Parathyroid adenoma (tissue), 2 donors: ENCODE data around the gene ZBTB1.

Source experiments
- H2AFZ ChIP-seq: fragments of 300-600 bp; sonication (generic); one replicate; pipeline ENCODE4 v1.7.0; 2017; ENCODE audit warnings: antibody characterized with exemption, mild to moderate bottlenecking
- H3K27ac ChIP-seq: fragments of 300-600 bp; sonication (generic); one replicate; pipeline ENCODE4 v1.7.0; 2017
- H3K27me3 ChIP-seq: fragments of 300-600 bp; sonication (generic); one replicate; pipeline ENCODE4 v1.7.0; 2017; ENCODE audit warnings: low read length; ENCODE audit not compliant: control insufficient read depth, insufficient read depth
- H3K36me3 ChIP-seq: fragments of 300-600 bp; sonication (generic); one replicate; pipeline ENCODE4 v1.7.0; 2017; ENCODE audit warnings: low read length; ENCODE audit not compliant: control insufficient read depth, insufficient read depth
- H3K4me1 ChIP-seq: fragments of 300-600 bp; sonication (generic); one replicate; pipeline ENCODE4 v1.7.0; 2017; ENCODE audit warnings: control low read depth
- H3K4me2 ChIP-seq: fragments of 300-600 bp; sonication (generic); one replicate; pipeline ENCODE4 v1.7.0; 2017; ENCODE audit warnings: low read length
- H3K4me3 ChIP-seq: fragments of 300-600 bp; sonication (generic); one replicate; pipeline ENCODE4 v1.7.0; 2017; ENCODE audit warnings: low read depth, low read length
- H3K79me2 ChIP-seq: fragments of 300-600 bp; sonication (generic); one replicate; pipeline ENCODE4 v1.7.0; 2017; ENCODE audit warnings: control low read depth
- H3K9ac ChIP-seq: fragments of 300-600 bp; sonication (generic); one replicate; pipeline ENCODE4 v1.7.0; 2017; ENCODE audit warnings: mild to moderate bottlenecking
- H3K9me3 ChIP-seq: fragments of 300-600 bp; sonication (generic); one replicate; pipeline ENCODE4 v1.7.0; 2017; ENCODE audit warnings: low read length; ENCODE audit not compliant: control insufficient read depth
- CTCF ChIP-seq: fragments of 300-600 bp; sonication (generic); IDR thresholded peaks from one replicate; pipeline ENCODE4 v1.7.0; 2017; ENCODE audit warnings: antibody characterized with exemption, mild to moderate bottlenecking
- donor health status: primary hyperparathyroidism.

Gene ZBTB1

GRCh38 chr14:64518229-64518628 lies 13.7 kb downstream of the ZBTB1 start:
- Histone ChIP-seq H3K9ac (no peak overlapping the region), H3K79me2 (peaks cover 20% of the 10 kb centered on the region), H3K27me3 (no peaks in the 10 kb centered on the region), H3K27ac (peak overlapping the region; percentile 52), H2AFZ (no peak overlapping the region), H3K9me3 (no peaks in the 10 kb centered on the region), H3K4me2 (peak overlapping the region; percentile 15), H3K4me3 (peak overlapping the region; percentile 2), H3K36me3 (no peaks in the 10 kb centered on the region), H3K4me1 (peaks cover 7% of the 10 kb centered on the region)
- no peak for TF ChIP-seq CTCF

GRCh38 chr14:64520699-64521098 lies 16.1 kb downstream of the ZBTB1 start:
- H3K79me2 ChIP-seq, result peaks cover 17% of the 10 kb centered on the region
- H3K27me3 ChIP-seq, result no peaks in the 10 kb centered on the region
- H2AFZ ChIP-seq, result no peak overlapping the region
- no peak for TF ChIP-seq CTCF
- H3K27ac ChIP-seq, result no peak overlapping the region
- H3K36me3 ChIP-seq, result no peaks in the 10 kb centered on the region
- no peaks in the 10 kb centered on the region for H3K9me3 ChIP-seq
- H3K4me2 ChIP-seq, result no peak overlapping the region
- no peak overlapping the region for H3K4me3 ChIP-seq
- no peak overlapping the region for H3K9ac ChIP-seq
- H3K4me1 ChIP-seq, result peaks cover 7% of the 10 kb centered on the region

- Histone ChIP-seq H3K4me1 (peaks cover 7% of the 10 kb centered on the region), H3K9ac (no peak overlapping the region), H3K4me2 (no peak overlapping the region), H2AFZ (no peak overlapping the region), H3K4me3 (no peak overlapping the region), H3K79me2 (peaks cover 10% of the 10 kb centered on the region), H3K36me3 (no peaks in the 10 kb centered on the region), H3K27ac (no peak overlapping the region), H3K9me3 (no peaks in the 10 kb centered on the region), H3K27me3 (no peaks in the 10 kb centered on the region)
- no peak for TF ChIP-seq CTCF
Measured at GRCh38 chr14:64522591-64523355, 18.2 kb downstream of the ZBTB1 start.

- Histone ChIP-seq H3K9ac (no peak overlapping the region), H3K4me3 (no peak overlapping the region), H3K4me1 (no peaks in the 10 kb centered on the region), H3K27ac (no peak overlapping the region), H3K79me2 (peaks cover 7% of the 10 kb centered on the region), H3K27me3 (no peaks in the 10 kb centered on the region), H3K9me3 (no peaks in the 10 kb centered on the region), H3K4me2 (no peak overlapping the region), H2AFZ (no peak overlapping the region), H3K36me3 (no peaks in the 10 kb centered on the region)
- no peak for TF ChIP-seq CTCF
Measured at GRCh38 chr14:64525354-64525753, 20.8 kb downstream of the ZBTB1 start.

GRCh38 chr14:64531567-64531966 lies 27.0 kb downstream of the ZBTB1 start:
- Histone ChIP-seq H3K27me3 (no peaks in the 10 kb centered on the region), H3K4me1 (no peaks in the 10 kb centered on the region), H3K4me3 (no peak overlapping the region), H3K9ac (no peak overlapping the region), H3K79me2 (no peaks in the 10 kb centered on the region), H2AFZ (no peak overlapping the region), H3K9me3 (no peaks in the 10 kb centered on the region), H3K36me3 (no peaks in the 10 kb centered on the region), H3K4me2 (no peak overlapping the region), H3K27ac (no peak overlapping the region)
- TF ChIP-seq CTCF, result no peak
